GM19468 (cell line): ENCODE data around the gene ARSA.
"Not testable (repeated sequence)": the region's sequence is repeated elsewhere in the genome, so short reads cannot be mapped to it uniquely, and the experiment has no call there.

Experiments used
- ATAC-seq: cut with Tn5 transposase; IDR thresholded peaks from one replicate; pipeline ENCODE4 v1.9.1; 2021; ENCODE audit warnings: mild to moderate bottlenecking, moderate library complexity, moderate number of reproducible peaks; ENCODE audit not compliant: unreplicated experiment; ENCODE audit errors: extremely low read depth

The ARSA gene

GRCh38 chr22:50624347-50625130 is 3.4 kb downstream of the ARSA start:
- ATAC-seq, result no peak

- ATAC-seq, result no peak
Observed at GRCh38 chr22:50622723-50623327, 5.1 kb downstream of the ARSA start.

- no peak for ATAC-seq
Observed at GRCh38 chr22:50621948-50622722, 5.8 kb downstream of the ARSA start.

- no peak for ATAC-seq
Observed at GRCh38 chr22:50621356-50621880, 6.5 kb downstream of the ARSA start.

GRCh38 chr22:50620593-50621355 is 7.2 kb downstream of the ARSA start:
- ATAC-seq, result no peak

GRCh38 chr22:50614296-50614695 is 13.7 kb downstream of the ARSA start:
- not testable (repeated sequence) for ATAC-seq

GRCh38 chr22:50613291-50613981 is 14.5 kb downstream of the ARSA start:
- no peak for ATAC-seq

- ATAC-seq, result no peak
Observed at GRCh38 chr22:50612528-50613221, 15.3 kb downstream of the ARSA start.

- no peak for ATAC-seq
Observed at GRCh38 chr22:50612168-50612527, 15.8 kb downstream of the ARSA start.

GRCh38 chr22:50611341-50612060 is 16.5 kb downstream of the ARSA start:
- ATAC-seq, result no peak

GRCh38 chr22:50610581-50610980 is 17.4 kb downstream of the ARSA start:
- ATAC-seq, result no peak

- no peak for ATAC-seq
Observed at GRCh38 chr22:50610041-50610451, 17.9 kb downstream of the ARSA start.

- ATAC-seq, result no peak
Observed at GRCh38 chr22:50609599-50609998, 18.4 kb downstream of the ARSA start.

- no peak for ATAC-seq
Observed at GRCh38 chr22:50608996-50609395, 19.0 kb downstream of the ARSA start.

- ATAC-seq, result not testable (repeated sequence)
Observed at GRCh38 chr22:50608058-50608840, 19.7 kb downstream of the ARSA start.

- ATAC-seq, result no peak
Observed at GRCh38 chr22:50607659-50608020, 20.3 kb downstream of the ARSA start.

- no peak for ATAC-seq
Observed at GRCh38 chr22:50606946-50607658, 20.9 kb downstream of the ARSA start.
